ENCODE measurements around the gene MRPL12. TPM values are rescaled to one million over a fixed set of nuclear protein-coding genes. Genes with fewer than 3 reads are reported as not detected.

MRPL12 gene
- total and polyA plus RNA-seq, 2 experiments from 2014 or later = 24.5 to 94.6 TPM

GRCh38 chr17:81656835-81657234, 46.3 kb upstream of the MRPL12 start:
- Histone ChIP-seq H3K4me2 (no peak overlapping the region), H4K20me1 (ENCODE audit: insufficient read depth, poor library complexity, severe bottlenecking) (no peaks in the 10 kb centered on the region), H3K36me3 (replicated peaks; ENCODE audit: insufficient read depth, low read depth) (no peaks in the 10 kb centered on the region), H2AFZ (no peak overlapping the region), H3K4me3 (no peak overlapping the region), H3K27me3 (no peaks in the 10 kb centered on the region), H3K9me2 (replicated peaks; ENCODE audit: insufficient read depth) (no peaks in the 10 kb centered on the region), H3K79me2 (no peaks in the 10 kb centered on the region), H3K9me3 (ENCODE audit: low read depth) (no peaks in the 10 kb centered on the region), H3K4me1 (ENCODE audit: insufficient read depth) (no peaks in the 10 kb centered on the region), H3K27ac (no peak overlapping the region)
- DNase-seq (ENCODE audit: low spot score) = no peak
- 69% methylated on average over 4 of the region's 4 CpGs for WGBS (ENCODE audit: low lambda C conversion rate, missing lambda C conversion rate)
- TF ChIP-seq EZH2 (IDR thresholded peaks at IDR 0.05; ENCODE audit: borderline replicate concordance) (no peak), EZH2phosphoT487 (IDR thresholded peaks at IDR 0.05; ENCODE audit: low read depth, severe bottlenecking, unreplicated experiment) (no peak)
- TF ChIP-seq, protein P1, sequence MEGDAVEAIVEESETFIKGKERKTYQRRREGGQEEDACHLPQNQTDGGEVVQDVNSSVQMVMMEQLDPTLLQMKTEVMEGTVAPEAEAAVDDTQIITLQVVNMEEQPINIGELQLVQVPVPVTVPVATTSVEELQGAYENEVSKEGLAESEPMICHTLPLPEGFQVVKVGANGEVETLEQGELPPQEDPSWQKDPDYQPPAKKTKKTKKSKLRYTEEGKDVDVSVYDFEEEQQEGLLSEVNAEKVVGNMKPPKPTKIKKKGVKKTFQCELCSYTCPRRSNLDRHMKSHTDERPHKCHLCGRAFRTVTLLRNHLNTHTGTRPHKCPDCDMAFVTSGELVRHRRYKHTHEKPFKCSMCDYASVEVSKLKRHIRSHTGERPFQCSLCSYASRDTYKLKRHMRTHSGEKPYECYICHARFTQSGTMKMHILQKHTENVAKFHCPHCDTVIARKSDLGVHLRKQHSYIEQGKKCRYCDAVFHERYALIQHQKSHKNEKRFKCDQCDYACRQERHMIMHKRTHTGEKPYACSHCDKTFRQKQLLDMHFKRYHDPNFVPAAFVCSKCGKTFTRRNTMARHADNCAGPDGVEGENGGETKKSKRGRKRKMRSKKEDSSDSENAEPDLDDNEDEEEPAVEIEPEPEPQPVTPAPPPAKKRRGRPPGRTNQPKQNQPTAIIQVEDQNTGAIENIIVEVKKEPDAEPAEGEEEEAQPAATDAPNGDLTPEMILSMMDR (IDR thresholded peaks at IDR 0.05; ENCODE audit: poor library complexity) = no peak

GRCh38 chr17:81659038-81659437, 44.1 kb upstream of the MRPL12 start:
- TF ChIP-seq EZH2 (IDR thresholded peaks at IDR 0.05; ENCODE audit: borderline replicate concordance) (no peak), EZH2phosphoT487 (IDR thresholded peaks at IDR 0.05; ENCODE audit: low read depth, severe bottlenecking, unreplicated experiment) (no peak)
- TF ChIP-seq, protein P1 (IDR thresholded peaks at IDR 0.05; ENCODE audit: poor library complexity) = no peak
- no peak for DNase-seq (ENCODE audit: low spot score)
- Histone ChIP-seq H3K79me2 (no peaks in the 10 kb centered on the region), H3K9me2 (replicated peaks; ENCODE audit: insufficient read depth) (no peaks in the 10 kb centered on the region), H2AFZ (no peak overlapping the region), H3K4me2 (no peak overlapping the region), H3K4me1 (ENCODE audit: insufficient read depth) (no peaks in the 10 kb centered on the region), H3K27ac (no peak overlapping the region), H3K27me3 (no peaks in the 10 kb centered on the region), H3K4me3 (no peak overlapping the region), H3K9me3 (ENCODE audit: low read depth) (no peaks in the 10 kb centered on the region), H4K20me1 (ENCODE audit: insufficient read depth, poor library complexity, severe bottlenecking) (no peaks in the 10 kb centered on the region), H3K36me3 (replicated peaks; ENCODE audit: insufficient read depth, low read depth) (no peaks in the 10 kb centered on the region)
- 87% methylated on average over 5 of the region's 5 CpGs for WGBS (ENCODE audit: low lambda C conversion rate, missing lambda C conversion rate)

DNA sequence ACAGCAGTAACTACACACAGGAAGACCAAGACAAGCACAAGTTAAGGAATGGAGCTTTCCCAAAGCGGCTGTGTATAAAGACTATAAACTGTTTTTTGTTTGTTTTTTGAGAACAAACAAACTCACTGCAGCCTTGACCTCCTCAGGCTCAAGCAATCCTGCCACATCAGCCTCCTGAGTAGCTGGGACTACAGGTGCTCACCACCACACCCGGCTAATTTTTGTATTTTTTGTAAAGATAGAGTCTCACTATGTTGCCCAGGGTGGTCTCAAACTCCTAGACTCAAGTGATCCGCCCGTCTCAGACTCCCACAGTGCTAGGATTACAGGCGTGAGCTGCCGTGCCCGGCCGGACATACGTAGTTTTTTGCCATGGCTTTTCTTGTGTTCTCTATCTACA, 42.7 kb upstream of the MRPL12 start:
- no peak overlapping the region for H3K4me2 ChIP-seq

More for the DNA sequence above, 42.7 kb upstream of the MRPL12 start:
- no peak overlapping the region for H3K4me3 ChIP-seq
- H3K4me1 ChIP-seq (ENCODE audit: insufficient read depth) = peaks cover 4% of the 10 kb centered on the region
- no peaks in the 10 kb centered on the region for H3K27me3 ChIP-seq
- H3K36me3 ChIP-seq (replicated peaks; ENCODE audit: insufficient read depth, low read depth) = no peaks in the 10 kb centered on the region
- H3K9me3 ChIP-seq (ENCODE audit: low read depth) = no peaks in the 10 kb centered on the region
- H3K9me2 ChIP-seq (replicated peaks; ENCODE audit: insufficient read depth) = no peaks in the 10 kb centered on the region
- 96% methylated on average over 9 of the region's 9 CpGs for WGBS (ENCODE audit: low lambda C conversion rate, missing lambda C conversion rate)
- H3K79me2 ChIP-seq = peaks cover 8% of the 10 kb centered on the region
- no peak overlapping the region for H2AFZ ChIP-seq
- no peaks in the 10 kb centered on the region for H4K20me1 ChIP-seq (ENCODE audit: insufficient read depth, poor library complexity, severe bottlenecking)
- no peak overlapping the region for H3K27ac ChIP-seq
- TF ChIP-seq, protein P1 (IDR thresholded peaks at IDR 0.05; ENCODE audit: poor library complexity) = no peak
- TF ChIP-seq EZH2phosphoT487 (IDR thresholded peaks at IDR 0.05; ENCODE audit: low read depth, severe bottlenecking, unreplicated experiment) (no peak), EZH2 (IDR thresholded peaks at IDR 0.05; ENCODE audit: borderline replicate concordance) (no peak)
- DNase-seq (ENCODE audit: low spot score) = no peak

Measured in hepatocyte (in vitro differentiated cells).